Fibroblast of skin of left quadriceps (primary cell): Measurements from ENCODE around the gene RTN4RL1.

Source experiments
- DNase-seq, 2 experiments: peaks; one replicate each; pipeline ENCODE4 v3.0.0-alpha.2; 2013; ENCODE audit warnings: low read depth in 2 of 2

Gene RTN4RL1

DNA sequence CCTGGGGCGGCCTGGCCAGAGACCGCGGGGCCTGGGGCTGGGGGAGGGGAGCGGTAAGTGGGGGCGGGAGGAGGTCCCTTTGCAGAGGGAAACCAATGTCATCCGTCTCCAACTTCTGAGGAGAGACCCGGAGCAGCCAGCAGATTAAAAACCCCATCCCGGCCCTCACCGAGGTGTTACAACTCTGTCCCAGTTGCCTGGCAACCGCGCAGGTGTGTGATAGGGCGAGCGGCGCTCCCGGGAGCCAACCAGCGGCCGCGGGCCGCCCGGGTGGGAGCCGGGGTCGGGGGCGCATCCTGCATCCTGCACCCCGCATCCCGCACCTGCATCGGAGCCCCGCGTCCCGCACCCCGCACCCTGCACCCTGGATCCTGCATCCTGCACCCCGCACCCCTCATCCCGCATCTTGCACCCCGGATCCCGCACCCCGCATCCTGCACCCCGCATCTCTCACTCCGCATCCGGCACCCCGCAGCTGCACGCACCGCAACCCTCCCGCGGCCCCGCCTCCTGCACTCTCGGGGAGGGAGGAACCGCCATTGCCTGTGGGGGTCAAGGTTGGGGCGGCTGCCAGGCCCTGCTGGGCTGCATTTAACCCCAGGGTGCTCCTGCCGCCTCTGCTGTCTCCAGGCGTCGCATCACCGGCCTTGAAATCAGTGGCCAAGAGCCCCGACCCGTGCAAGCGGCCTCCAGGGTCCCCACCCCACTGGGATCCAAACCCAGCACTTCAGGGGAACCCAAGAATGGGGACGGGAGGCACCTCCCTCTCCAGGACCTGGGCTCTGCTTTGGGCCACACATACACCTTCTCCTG lies 47.3 kb downstream of the RTN4RL1 start:
- DNase-seq: no peak

DNA sequence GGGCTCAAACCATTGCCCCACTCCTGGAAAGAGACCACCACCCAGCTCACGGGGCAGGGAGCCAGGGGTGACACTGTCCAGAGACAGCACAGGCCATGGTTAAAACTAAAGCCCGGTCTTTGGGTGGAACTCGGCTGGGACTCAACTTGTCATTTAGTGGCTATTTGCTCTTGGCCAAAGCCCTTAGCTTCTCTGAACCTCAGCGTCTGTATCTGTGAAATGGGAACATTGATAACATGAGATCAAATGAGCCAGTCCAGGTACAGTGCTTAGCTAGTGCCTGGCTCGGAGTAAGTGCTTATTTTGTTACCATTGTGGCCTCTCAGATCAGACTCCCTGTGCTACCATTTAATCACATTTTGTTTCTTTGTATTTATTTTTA lies 48.5 kb downstream of the RTN4RL1 start:
- no peak for DNase-seq

DNA sequence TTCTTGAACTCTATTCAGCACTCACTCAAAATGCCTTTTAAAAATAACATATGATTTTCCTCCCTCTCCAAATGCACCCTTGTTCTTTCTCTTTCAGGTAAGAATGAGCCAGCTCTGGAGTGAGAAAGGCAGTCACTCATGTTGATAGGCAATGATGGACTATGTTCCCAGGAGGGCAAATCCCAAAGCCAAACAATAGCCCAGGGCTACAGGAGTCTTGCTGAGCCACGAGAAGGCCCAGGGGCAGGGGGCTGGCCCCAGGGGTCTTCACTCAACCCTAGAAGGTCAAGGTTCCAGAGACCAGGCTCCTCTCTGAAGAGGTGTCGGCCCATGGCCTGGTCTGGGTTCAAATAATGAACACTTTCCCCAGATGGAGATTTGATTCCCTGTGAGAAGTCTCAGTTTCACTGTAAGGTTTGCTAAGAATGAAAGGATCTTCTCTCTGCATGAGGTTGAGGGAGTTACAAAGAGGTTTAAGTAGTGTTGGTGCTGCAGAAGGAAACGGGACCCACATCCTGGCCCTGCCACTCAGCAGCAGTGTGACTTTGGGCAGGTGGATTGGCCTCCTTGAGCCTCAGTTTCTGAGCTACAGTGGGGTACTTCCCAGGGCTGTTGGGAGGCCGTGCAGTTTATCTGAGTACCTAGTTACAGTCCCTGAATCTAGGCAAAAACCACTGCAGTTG lies 49.0 kb downstream of the RTN4RL1 start:
- DNase-seq: no peak

DNA sequence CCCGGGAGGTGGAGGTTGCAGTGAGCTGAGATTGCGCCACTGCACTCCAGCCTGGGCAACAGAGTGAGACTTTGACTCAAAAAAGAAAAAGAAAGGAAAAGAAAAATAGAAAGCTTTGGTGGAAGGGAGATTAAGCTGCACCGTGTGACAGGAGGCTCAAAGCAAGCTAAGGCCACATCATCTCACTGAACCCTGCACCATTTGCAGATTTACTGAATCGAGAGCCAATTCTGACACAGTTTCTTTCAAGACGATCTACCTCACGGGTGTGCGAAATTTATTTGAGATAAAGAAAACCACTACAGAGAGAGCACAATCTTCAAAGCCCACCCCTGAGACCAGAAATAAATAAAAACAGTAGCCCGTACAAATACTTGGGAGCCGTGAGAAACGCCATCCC lies 49.6 kb downstream of the RTN4RL1 start:
- no peak for DNase-seq

DNA sequence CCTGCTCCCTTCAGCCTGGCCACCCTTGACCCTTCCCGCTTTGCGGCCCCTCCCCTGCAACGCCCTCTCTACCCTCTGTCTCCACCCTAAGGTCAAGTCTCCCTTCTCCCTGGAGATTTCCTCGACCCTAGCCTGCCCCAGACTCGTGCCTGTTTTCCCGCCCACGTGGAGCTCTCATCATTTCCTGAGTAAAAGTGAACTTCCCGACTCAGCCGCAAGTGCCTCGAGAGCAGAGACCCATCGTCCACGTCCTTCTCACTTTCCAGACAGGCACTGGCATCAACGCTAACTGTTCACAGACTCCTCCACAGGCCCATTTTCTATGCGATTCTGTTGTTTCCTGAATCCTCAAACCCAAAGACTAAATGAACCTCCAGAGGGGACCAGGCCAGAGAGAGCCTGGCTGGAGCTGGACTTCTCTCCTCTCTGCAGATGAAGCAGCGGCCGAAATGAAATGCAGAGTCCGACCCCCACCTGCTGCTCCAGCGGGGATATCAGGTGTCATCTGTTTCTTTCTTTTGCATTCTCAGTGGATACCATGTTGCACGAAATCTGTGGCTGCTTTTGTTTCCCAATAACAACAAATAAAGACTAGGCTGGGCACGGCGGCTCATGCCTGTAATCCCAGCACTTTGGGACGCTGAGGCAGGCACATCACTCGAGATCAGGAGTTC lies 52.5 kb downstream of the RTN4RL1 start:
- no peak for DNase-seq

DNA sequence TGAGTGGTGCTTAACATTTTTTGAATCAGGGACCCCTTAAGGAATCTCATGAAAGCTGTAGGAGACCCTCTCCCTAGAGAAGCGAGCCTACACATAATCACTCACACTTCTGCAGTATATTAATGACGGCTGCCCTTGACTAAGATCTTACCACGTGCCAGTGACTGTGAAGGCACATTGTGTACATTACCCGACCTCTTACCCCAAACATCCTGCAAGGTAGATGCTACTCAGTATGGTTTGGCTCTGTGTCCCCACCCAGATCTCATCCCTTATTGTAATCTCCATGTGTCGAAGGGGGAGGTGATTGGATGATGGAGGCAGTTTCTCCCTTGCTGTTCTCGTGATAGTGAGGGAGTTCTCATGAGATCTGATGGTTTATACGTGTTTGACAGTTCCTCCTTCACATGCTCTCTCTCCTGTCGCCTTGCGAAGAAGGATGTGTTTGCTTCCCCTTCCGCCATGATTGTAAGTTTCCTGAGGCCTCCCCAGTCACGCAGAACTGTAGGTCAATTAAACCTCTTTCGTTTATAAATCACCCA lies 54.2 kb downstream of the RTN4RL1 start:
- DNase-seq: no peak

DNA sequence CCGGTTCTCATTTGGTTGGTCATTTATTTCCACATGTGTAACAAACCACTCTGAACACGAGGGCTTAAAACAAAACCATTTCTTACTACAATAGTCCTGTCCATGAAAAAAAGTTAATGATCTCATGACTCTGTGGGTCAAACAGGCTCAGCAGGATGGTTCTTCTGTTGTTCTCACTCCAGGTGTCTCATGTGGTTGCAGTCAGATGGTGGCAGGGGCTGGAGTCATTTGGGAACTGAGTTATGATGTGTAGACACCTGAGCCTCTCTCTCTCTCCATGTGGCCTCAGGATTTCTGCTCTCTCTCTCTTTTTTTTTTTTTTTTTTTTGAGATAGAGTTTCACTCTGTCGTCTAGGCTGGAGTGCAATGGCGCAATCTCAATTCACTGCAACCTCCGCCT lies 55.4 kb downstream of the RTN4RL1 start:
- no peak for DNase-seq

DNA sequence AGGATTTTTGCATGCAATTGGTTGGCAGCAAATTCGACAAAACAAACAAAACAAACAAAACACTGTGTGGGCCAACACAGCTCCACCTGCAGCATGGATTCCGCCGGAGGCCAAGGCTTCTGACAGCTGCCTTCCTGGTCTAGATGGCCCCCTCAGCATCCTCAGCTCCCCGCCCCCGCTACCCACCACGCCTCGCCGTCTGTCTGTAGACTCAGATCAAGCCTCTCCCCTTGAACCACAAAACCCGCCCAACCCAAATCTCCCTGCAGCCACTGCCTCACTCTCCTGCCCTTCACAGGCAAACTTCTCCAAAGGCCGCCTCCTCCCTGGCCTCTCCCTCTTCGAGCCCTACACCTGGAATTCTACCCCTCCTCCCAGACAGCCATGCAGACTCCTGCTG lies 57.9 kb downstream of the RTN4RL1 start:
- DNase-seq: no peak

DNA sequence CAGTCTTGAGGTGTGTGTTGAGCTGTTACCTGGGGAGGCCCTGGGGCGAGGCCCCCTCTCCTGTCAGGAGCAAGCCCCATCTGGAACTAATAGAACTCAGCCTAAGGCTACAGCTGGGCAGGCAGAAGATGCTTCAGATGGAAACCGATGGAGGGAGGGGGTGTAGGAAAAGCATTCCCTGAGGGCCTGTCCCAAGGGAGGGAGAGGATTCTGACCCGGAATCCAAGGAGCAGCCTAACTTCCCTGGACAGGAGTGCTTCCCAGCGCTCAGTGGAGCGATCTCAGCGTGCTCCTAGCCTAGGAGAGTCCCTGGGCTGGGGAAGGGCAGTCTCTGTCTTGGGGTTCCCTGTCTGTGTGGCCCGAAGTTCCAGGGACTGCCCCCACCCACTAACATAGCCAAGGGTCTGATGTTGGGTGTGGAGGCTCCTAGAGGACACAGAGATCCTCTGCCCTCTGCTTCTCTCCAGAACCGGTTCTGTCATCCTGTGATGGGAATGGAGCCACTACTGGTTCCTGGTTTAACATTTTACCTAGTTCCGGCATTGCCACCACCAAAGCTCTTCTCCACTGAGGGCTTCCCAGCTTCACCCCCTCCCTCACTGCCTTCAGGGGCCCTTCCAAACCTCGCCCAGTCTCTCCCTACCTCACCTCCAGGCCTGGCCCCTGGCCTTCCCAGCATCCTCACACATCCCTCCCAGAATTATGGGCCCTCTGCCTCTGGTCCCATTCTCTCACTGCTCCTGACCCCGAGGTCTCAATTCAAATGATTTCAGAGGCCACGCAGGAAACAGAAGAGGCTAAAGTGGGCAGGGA lies 58.7 kb downstream of the RTN4RL1 start:
- peak in 1 of 2 experiments; percentile 6 for DNase-seq

DNA sequence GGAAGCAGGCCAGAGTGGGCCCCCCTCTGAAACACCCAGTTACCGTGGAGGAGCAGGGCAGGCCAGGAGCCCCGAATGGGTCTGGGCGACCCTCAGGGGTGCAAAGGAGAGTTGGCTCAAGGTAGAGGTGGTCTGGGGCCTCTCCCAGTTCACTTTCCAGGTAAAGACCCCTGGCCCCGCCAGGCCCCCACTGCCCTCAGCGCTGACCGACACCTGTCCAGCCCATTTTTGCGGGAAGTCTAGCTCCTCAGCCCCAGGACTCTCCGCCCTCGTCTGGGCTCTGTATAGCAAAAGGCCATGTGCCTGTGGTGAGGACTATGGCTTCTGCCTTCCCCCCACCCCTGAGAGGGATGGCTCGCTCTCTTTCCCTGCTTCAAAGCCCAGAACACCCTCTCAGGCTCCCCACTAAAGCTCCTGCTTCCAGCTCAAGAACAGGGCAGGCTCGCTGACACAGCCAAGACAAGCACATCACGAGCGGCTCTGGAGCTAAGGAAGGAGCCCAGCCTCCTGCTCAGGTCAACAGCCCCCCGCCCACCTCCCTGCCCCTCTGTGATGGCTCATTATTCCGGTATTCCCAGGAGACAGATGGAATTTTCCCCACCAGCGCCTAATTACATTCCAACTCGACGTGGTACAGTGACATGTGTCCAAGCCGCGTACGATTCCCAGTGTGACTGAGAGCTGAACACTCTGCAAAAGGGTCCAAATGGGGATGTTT lies 59.4 kb downstream of the RTN4RL1 start:
- DNase-seq: peak; percentile 10 to 23

DNA sequence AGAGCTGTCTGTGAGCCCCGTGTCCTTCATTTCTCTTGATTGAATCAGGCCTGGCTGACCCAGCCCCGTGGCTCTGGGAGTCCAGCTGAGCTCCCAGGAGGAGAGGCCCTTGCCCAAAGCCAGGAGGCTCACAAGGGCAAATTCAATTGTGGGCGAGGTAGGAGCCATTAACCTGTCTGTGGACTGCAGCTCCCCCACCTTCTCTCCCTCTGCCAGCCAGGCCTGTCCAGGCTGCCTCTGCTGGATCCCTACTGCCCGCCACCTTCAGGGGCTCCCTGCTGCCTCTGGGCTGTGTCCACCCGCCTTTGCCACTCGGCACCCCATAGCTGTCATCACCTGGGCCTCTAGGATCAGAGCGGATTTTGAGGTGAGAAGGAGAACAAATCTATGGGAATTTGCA lies 61.9 kb downstream of the RTN4RL1 start:
- DNase-seq: no peak

DNA sequence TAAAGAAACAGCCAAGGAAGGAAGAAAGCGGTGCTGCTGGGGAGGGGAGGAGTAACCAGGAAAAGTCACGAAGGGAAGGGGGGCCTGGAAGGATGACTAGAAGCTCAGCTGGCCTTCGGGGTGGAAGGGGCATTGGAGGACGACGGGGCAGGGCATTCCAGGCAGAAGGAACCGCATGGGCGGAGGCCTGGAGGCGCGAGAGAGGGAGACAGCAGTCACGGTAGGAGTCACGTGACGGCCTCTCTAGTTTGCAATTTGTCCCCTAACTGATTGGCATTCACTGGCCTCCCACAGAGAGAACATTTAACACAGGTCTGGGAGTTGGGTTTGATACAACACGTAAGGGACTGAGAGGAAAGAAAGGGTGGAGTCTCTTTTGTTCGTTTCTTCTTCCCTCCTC lies 63.9 kb downstream of the RTN4RL1 start:
- no peak for DNase-seq

DNA sequence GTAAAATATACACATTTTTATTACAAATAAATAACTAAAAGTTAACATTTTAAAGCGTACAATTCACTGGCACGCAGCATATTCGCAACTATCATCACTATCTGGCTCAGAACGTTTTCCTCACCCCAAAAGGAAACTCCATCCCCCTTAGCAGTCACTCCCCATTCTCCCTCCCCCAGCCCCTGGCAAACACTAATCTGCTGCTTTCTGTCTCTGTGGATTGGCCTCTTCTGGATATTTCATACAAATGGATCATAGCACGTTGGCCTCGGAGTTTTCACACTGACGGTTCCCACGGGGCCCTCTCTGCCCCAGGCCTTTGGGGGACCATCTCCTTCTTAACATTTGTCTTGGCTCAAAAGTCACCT lies 64.6 kb downstream of the RTN4RL1 start:
- no peak for DNase-seq

DNA sequence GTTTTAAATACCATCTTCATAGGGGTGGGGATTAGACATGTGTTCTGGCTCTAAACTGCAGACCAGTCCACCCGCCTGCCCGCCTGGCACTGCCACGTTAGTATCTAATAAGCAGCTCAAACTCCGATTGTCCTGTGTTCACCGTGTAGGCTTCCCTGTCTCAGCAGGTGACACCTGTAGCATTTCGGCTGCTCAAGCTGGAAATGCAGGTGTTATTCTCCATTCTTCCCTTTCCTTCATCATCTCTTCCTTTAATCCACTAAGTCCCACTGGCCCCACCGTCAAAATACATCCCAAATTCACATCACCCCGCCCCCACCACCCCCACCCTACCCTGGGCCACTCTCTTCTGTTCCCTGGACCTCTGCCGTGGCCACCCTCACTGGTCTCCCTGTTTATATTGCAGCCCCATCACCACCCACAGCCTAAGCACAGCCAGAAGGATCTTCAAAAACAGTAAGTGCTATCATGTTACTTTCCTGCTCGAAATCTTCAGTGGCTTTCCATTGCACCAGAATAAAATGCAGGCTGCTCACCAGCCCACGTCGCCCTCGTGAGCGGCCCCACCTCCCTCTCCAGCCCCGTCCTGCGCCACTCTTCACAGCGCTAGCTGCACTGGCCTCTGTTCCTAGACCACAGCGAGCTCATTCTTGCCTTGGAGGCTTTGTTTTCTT lies 65.1 kb downstream of the RTN4RL1 start:
- no peak for DNase-seq

DNA sequence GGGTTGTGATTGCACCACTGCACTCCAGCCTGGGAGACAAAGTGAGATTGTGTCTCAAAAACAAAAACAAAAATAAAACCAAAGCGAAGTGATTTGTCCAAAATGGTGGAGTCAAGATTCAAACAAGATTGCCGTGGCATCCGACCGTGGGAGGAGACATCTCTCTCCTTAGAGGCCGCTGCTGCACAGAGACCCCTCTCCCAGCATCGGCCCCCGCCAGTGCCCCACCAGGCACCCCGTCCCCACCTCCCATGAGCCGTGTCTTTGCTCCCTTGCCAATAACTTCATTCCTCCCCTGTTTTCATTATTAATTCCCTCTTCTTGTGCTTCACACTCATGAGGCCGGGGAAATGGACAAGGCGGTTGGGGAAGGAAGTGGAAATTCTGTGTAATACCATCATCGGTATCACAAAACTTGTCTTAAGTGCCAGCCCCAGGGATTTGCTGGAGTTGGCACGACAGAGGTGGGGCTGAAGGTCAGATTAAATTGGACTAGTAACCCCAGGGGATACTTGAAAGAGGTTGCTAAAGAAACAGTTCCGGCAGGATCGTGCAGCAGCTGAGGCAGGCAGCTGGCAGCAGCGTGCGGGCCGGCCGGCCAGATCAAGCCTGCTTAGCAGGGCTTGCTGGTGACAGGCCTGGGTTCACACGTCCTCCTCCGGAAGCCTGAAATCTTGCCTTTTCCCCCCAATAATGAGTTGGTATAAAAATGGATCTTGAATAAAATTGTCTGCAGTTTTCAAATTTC lies 66.8 kb downstream of the RTN4RL1 start:
- no peak for DNase-seq

DNA sequence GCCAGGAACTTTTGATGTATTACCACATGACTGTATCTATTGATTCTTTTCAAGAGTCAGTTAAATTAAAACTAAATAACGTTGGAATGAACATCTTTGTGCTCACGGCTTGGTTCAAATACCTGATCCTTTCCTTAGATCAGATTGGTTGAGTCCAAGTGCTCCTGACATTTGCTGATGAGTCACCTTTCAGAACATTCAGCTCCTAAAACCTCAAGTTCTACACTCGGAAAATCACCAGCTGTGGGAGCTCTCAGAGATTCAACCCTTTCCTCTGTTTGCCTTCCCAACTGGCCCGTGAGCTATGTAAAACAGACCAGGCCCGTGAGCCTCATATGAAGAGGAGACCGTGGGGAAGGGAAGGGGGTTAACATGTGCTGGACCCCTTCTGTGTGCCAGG lies 68.1 kb downstream of the RTN4RL1 start:
- DNase-seq: no peak

DNA sequence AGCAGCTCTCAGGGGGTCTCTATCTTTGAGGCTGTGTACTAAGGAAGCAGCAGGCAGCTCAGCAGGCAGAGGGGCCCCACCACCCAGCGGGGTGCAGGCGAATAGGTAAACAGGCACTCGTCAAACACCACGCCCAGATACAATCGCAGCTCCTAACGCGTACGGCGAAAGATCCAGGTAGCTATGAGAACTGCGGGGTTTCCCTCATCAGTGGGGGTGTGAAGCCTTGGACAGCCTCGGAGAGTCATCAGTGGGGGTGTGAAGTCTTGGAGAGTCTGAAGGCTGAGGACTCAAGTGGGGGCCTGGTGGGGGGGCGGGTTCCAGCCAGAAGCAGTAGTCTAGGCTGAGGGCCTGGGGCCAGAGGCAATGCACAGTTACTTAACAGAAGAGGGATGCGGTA lies 69.0 kb downstream of the RTN4RL1 start:
- no peak for DNase-seq

DNA sequence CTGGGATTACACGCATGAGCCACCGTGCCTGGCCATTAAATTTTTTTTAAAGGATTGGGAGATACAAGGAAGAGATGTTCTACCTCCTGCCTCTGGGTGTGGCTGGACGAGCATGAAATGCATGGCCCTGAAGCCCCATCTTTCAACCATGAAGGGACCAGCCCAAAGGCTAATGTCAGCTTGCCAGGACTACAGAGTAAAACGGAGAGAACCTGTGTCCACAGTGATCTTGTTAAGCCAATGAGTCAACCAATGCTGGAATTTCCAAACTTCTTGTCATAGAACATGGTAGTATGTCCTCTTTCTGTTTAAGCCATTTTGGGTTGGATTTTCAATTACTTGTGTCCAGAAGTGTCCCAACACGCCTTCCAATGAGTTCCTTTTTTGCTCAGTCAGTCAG lies 71.3 kb downstream of the RTN4RL1 start:
- DNase-seq: no peak

DNA sequence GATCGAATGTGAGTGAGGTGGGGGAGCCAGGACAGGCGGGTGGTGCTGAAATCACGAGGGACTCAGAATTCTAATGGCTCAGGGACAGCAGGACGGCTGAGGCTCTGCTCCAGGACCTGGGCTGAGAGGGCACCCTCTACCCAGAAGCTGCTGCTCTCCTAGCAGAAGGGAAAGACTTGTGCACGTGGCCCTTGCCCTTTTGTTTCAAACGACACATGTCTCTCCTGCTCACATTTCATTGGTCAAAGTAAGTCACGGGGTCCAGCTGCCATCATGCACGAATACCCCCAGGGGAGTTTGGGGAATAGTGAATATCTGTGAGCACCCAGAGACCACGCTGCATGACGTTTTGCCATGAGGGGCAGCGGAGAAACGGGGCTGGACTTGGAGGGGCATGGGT lies 73.2 kb downstream of the RTN4RL1 start:
- DNase-seq: no peak

DNA sequence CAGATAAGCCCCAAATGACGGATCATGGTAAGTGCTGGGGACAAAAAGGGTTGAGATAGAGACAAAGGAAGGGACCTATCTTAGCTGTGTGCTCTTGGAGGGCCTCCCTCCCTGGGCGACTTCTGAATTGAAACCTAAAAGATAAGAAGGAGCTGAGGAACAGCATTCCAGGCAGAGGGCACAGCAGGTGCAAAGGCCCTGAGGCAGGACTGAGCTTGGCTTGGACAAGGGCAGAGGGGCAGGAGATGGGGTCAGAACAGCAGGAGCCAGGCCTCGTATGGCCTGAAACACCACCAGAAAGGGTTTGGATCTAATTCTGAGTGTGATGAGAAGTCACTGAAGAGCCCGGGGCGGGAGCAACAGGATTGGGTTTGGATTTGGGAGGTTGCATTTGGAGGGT lies 75.4 kb downstream of the RTN4RL1 start:
- no peak for DNase-seq
